T-helper 2 cell (primary cell): ENCODE measurements around the gene ATP9A.
"Not testable (repeated sequence)": the region's sequence is repeated elsewhere in the genome, so short reads cannot be mapped to it uniquely, and the experiment has no call there.

Experiments
- DNase-seq, 5 experiments: peaks; one replicate each; pipeline versions ENCODE4 v3.0.0 to v3.0.0-alpha.2; 2012 to 2022

ATP9A gene

DNA sequence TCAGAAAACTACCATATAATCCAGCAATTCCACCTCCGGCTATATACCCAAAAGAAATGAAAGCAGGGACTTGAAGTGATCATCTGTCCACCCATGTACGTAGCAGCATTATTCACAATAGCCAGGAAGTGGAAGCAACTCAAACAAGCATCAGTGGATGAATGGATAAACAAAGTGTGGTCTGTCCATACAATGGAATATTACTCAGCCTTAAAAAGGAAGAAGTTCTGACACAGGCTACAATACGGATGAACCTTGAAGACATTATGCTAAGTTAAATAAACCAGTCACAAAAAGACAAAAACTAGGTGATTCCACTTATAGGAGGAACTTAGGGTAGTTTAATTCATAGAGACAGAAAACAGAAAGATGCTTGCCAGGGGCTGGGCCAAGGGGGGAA is 76.5 kb downstream of the ATP9A start:
- DNase-seq: no peak

DNA sequence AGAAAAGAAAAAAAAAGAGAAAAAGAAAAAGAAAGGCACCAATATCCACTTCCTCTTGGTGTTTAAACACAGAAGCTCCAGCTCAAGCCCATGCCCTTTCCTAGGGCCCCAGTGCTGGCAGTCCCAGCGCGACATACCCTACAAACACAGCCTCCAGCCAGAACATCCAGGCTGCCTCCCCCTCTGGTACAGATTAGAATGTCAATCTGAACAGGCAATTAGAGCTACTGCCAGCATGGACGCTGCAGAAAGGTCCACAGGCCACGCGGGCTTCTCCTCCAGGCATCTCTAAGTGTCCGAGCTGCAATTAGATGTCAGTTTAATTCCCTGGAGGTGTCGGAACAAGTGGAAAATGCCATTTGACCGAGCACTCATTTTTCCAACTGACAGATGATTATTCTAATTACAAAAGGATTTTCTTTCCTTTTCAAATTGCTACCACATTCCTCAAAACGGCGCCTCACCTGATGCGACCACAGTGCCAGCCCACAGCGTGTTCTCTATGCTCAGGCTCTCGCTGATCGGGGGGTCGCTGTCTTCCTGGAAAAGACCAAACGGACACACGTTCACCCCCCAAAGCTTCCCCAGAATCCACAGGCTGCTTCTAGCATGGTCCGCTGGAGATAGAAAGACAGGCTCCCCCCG is 79.5 kb downstream of the ATP9A start:
- DNase-seq: no peak

DNA sequence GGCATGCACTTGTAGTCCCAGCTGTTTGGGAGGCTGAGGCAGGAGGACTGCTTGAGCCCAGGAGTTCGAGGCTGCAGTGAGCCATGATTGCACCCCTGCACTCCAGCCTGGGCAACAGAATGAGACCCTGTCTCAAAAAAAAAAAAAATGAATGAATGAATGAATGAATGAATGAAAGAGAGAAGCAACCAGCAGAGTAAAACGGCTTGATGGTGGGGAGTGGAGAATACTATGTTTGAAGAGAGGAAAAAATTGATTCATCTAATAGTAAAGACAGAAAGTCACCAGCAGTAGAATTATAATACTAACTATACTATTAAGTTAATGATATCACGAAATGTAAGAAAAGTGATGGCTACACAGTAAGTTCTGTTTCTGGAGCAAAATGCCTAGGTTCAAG is 80.6 kb downstream of the ATP9A start:
- DNase-seq: no peak

DNA sequence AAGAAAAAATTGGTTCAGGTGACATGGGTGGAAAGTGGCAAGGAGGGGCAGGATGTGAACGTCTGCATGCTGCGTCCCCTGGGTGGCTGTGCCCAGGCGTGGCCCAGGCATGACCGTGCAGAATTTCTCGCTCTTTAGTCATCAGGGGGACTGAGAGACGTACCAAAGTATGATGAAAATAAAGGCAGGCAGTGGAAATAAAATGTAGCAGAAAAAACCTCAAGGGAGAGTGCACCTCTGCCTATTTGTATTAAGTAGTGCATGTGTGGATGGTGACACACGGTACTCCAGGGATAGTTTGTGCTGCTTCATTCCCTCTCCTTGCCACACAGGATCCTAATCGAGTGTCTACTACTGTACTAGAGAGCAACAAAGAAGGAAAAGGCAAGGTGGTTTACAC is 81.1 kb downstream of the ATP9A start:
- DNase-seq: no peak

DNA sequence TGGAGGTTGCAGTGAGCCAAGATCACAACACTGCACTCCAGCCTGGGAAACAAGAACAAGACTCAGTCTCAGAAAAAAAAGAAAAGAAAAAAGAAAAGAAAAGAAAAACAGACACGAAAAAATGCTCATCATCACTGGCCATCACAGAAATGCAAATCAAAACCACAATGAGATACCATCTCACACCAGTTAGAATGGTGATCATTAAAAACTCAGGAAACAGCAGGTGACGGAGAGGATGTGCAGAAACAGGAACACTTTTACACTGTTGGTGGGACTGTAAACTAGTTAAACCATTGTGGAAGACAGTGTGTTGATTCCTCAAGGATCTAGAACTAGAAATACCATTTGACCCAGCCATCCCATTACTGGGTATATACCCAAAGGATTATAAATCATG is 82.7 kb downstream of the ATP9A start:
- not testable (repeated sequence) for DNase-seq

DNA sequence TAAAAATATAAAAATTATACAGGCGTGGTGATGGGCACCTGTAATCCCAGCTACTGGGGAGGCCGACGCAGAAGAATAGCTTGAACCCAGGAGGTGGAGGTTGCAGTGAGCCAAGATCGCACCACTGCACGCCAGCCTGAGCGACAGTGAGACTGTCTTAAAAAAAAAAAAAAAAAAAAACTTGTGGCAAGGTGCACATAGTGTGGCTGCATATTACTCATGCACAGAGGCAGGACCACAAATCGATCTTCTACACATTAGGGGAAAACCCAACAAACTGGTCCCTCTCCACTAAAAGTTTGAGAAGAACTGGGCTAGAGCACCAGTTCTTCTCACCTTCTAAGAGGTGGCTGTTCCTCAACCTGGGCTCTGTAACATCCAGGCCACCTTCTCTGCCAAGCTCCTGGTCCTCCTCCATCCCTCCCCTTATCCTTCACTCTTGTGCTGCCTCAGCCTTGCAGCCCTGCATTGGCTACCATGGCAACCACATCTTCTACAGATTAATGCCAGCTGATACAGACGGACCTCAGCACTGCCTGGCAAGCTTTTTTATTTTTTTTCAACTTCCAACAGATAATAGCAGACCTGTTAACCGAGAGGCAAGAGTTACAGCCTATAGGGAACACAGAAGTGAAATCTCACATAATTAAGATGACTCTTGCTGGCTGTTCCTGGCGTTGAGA is 88.0 kb downstream of the ATP9A start:
- DNase-seq: no peak

DNA sequence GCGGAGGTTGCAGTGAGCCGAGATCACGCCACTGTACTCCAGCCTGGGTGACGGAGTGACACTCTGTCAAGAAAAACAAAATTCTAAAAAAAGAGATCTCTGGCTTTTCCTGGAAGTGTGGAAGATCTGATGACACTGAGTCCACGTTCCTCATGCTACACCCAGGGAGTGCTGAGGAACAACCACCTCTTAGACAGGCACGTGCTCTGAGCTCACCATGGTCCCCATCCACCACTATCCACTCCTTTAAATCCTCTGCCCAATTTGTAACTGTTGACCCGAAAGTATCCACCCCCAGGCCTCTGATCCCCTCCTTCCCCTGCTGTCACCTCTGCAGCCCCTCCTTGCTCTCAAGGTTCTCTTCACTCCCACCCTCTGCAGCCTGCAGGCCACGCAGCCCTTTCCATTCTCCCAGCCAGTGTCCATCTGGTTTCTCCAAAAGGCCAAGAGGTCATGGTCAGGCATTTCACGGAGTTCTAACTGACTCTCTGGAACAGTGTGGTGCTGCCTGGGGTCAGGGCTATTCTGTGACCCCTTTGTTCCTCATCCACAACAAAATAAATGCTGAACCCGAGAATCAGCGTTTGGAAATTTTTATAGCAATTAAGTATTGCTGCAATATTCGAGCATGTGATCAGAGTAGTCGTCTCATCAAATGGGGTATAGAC is 88.8 kb downstream of the ATP9A start:
- DNase-seq: no peak

DNA sequence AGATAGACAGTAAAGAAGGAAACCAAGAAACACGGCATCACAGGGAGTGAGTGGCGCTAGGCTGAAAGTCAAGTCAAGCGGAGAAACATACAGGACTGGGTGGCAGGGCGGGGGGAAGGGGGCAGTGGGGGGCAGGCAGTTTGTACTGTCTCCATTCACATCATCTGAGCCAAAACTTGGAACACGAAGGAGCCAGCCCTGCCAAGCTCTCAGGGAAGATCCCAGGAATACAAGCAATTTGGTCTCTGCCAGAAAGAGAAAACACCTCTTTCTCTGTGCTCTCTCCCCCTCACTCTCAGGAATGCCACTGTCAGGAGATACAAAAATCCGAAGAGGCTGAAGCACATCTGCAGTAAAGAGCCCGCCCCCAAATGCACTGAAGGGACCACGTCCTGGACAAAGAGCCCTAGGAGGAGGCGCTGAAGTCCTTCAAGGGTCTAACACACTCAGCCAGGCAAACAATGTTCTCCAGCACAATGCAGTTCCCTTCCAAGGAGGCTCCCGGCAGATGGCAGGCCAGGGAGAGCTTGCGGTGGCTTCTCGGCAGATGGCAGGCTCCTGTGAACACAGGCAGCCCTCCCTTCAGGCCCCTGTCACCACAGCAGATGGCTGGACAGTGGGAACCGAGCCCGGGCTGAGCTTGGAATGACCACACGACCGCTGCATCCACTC is 90.0 kb downstream of the ATP9A start:
- DNase-seq: no peak

DNA sequence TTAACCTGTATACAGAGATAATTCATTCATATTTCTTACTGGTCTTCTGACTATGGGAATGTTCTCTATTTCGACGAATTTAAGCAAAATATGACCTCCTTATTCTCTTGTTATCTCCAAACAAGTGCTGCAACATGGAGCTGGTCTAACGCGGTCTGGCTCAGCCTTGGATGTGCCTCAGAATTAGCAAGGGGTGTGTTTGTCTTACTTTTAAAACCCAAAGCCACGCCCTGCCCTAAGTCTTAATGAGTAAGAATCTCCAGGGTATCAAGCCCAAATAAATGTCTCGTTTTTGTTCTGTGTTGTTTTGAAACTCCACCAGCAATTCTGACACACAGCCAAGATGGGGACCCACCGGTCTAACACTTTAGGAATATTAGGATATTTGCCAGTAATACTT is 99.2 kb downstream of the ATP9A start:
- DNase-seq: no peak

DNA sequence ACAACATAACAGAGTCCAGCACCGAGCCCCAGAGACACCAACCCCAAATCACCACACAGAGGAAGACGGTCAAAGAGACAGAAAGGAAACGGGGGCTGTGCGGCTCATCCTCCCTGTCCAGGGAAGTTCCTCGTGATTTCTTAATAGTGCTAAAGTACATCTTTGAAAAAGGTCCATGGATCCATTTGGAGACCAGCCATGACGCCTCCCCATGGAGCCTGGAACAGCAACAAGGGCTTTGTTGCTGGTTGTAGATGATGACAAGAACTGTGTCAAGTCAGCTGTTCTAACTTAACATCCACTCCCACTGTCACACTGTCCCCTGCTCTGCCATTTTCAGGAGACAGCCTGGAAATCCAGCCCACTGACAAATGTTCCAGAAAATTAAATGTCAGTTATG is 99.7 kb downstream of the ATP9A start:
- DNase-seq: no peak

DNA sequence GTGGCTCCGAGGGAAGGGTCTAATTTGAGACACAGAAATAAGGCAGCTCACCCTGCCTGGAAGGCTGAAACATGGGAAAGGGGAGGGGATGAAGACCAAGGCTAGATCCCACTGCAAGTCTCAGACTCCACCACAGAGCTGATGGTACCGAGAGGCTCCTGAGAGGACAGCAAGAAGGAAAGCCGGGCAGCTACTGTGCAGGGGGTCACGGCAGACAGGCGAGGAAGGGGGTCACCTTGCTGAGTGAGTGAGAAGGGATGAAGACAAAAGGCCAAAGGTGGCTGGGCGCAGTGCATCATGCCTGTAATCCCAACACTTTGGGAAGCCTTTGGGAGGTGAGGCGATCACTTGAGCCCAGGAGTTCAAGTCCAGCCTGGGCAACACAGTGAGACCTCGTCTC is 100.7 kb downstream of the ATP9A start:
- no peak for DNase-seq

DNA sequence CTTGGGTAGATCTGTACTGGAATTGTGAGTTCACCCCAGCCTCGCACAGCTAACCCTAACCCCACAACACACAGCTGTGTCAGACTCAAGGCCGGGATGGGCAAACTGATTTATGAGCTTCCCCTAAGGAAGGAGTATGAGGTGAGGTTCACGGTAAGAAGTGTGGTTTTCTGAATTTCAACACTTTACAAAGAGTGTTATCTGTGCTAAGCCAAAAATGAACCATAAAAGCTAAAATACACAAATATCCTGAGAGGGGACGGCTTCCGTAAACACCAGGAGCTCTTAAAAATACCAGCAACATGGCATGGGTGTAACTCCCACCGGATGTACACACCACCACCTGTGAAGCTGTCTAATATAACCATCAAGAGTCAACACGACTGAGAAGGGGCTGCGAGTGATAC is 101.2 kb downstream of the ATP9A start:
- DNase-seq: peak in 1 of 5 experiments; percentile 39

DNA sequence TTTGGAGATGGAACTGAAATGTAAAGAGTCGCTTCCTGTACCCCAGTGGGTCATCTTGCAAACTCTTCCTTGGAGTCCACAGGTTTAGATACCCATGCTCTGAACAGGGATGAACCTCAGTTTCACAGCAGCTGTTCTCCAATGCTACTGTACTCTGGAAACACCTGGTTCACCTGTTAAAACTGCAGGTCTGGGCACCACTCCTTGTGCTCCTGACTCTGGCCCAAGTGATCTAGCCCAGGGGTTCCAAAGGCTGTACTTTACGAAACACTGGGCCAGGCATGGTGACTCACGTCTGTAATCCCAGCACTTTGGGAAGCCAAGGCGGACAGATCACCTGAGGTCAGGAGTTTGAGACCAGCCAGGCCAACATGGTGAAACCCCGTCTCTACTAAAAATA is 102.1 kb downstream of the ATP9A start:
- DNase-seq: no peak

DNA sequence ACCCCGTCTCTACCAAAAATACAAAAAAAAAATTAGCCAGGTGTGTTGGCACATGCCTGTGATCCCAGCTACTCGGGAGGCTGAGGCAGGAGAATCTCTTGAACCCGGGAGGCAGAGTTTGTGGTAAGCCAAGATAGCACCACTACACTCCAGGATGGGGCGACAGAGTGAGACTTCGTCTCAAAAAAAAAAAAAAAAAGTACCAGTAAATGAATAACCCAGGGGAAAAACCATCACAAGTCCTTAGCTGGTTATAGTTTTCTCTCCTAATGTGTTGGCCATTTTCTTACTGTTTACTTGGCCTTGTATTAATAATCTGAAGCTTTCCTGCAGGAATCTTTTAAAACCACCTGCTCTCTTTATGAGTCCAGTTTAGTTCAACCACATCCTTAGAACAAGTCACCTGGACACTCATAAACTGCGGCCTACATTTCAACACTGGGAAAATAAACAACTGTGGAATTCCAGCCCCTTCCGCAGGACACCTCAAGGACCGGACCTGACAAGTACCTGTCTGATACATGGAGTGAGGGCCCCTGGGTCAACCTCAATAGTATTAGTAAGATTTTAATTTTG is 102.6 kb downstream of the ATP9A start:
- no peak for DNase-seq

DNA sequence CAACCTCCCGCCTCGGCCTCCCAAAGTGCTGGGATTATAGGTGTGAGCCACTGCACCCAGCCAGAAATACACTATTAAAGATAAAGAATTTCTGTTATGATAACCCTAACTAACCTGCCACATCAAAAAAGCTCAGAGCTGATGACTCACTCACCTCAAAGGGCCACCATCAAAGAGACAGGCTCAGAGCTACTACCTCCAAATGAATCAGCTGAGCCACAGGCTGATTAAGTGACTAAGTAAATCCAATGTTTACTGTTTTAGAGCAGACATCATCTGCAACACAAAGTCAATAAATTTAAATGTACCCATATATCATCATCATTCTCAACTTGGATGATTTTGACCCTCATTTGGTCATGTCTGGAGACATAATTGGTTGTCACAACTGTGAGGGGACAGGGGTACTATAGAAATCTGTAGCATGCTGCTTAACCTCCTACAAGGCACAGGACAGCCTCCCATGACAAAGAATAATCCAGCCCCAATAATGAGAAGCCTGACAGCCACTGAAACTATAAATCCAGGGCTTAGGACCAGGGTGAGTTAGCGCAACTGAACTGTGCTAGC is 106.5 kb downstream of the ATP9A start:
- peak in 4 of 5 experiments; percentile 7 to 83 (median 36) for DNase-seq

DNA sequence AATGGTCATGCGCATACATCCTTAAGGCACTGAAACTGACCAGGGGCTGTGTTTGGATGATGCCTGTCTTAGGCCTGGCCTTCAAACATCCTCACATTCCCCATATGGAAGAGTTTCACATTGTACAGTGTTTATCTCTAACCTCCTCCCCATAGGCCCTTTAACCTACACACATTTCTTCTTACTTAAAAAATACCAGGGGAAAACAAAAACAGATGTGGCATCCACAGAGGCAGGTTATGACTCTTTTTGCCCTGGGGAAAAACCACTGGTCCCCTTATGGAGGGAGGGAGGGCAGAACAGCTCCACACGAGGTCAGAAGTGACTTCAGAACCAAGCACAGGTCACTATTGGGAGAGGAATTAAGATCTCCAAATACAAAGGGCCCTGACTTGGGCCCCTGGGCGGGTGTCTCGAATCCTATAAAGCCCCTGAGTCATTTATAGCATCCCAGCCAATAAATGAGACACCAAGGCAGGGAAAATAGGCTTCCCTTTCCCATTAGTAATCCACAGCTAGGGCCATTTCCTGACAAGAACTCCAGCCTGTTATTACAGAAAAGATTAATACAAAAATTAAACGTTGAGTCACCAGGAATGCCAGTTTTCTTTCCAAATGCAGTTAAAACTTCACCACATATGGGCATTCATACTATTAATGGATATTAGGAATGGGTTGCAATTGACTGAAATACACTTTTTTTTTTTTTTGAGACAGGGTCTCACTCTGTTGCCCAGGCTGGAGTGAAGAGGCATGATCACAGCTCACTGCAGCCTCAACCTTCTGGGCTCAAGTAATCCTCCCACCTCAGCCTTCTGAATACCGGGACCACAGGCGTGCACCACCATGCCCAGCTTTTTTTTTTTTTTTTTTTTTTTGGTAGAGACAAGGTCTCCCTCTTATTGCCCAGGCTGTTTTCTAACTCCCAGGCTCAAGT is 107.2 kb downstream of the ATP9A start:
- no peak for DNase-seq

DNA sequence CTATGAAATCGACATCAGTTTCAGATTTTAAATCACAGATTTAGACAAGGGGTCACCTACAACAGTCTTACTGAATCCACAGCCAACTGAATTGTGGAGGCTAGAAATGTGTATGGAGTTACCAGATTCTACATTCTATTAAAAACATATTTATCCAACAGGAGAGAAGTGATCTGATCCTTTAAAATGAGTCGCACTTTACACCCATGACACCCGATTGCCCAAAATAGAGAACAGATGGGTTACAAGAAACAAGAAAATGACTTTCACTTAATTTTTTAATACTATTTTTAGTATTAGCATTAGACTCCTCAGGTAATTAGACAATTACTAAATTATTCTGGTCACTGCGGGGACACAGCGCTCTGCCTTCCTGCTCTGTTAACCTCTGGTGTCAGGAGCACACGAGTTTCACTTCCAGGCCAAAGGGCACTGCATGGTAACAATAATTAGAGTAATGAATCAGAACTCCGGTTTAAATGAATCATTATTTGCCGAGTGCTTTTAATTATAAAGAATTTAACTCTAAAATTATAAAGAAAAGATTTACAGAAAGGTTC is 108.6 kb downstream of the ATP9A start:
- DNase-seq: no peak

DNA sequence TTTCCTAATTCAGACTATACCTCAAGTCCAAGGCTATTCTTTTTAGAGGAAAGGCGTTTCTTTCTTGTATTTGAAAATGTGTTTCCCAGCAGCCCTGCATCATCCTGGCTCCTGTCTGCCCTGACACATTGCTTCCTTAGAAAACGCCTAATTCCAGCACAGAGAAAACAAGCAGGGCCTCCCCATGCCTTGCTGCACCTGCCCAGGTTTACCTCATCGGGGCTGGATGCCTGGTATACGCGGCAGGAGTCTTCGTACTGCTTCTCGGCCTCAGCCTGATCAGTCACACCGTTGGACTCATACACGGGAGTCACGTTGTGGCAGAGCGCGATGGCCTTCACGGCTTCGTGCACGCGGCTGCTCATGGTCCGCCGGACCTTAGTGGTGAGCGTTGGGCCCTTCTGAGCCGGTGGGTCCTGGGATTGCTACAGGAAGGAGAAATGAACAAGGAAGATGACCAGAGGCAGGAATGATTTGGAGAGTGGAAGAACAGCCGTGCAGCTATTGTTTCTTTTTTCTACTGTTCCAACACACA is 111.4 kb downstream of the ATP9A start:
- DNase-seq: no peak

DNA sequence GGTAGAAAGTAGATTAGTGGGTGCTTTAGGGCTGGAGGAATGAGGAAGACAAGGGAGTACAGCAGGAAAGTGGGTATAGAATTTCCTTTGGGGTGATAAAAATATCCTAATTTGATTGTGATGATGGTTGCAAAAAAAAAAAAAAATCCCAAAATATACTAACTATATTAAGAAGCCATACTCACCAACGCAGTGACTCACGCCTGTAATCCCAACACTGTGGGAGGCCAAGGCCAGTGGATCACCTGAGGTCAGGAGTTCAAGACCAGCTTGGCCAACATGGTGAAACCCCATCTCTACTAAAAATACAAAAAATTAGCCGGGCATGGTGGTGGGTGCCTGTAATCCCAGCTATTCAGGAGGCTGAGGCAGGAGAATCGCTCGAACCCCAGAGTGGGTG is 112.1 kb downstream of the ATP9A start:
- not testable (repeated sequence) for DNase-seq

DNA sequence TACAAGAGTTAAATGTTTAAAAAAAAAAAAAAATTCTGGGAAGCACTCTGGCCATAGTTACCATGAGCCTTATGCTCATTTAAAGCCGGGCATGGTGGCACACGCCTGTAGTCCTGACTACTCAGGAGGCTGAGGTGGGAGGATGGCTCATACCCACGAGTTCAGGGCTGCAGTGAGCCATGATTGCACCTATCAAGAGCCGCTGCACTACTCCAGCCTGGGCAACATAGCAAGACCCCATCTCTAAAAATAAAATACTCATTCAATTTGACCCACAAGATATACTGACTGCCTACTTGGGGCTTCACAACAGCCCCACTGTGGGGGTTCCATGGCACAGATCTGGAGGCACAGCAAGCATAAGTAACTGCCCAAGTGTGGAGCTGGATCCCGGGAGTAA is 113.7 kb downstream of the ATP9A start:
- no peak for DNase-seq

DNA sequence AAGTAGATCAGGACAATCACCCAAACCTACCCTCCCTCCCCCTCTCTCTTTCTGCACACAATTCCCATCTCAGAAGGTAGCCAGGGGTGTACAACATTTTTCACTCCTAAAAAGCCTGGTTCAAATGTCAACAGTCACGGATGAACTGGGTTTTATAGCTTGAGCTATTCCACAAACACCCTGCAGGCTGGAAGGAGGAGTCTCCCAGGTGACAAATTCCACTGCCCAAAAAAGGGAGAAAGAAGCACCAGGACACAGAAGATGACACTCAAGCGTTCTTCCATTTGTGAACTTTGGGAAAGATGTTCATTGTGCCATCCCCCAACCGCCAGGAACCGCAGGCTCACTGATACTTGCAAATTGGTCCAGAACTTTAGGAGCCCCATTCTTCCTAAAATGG is 114.1 kb downstream of the ATP9A start:
- no peak for DNase-seq
